Measurements from ENCODE around the gene FRMD1.

The FRMD1 gene

DNA sequence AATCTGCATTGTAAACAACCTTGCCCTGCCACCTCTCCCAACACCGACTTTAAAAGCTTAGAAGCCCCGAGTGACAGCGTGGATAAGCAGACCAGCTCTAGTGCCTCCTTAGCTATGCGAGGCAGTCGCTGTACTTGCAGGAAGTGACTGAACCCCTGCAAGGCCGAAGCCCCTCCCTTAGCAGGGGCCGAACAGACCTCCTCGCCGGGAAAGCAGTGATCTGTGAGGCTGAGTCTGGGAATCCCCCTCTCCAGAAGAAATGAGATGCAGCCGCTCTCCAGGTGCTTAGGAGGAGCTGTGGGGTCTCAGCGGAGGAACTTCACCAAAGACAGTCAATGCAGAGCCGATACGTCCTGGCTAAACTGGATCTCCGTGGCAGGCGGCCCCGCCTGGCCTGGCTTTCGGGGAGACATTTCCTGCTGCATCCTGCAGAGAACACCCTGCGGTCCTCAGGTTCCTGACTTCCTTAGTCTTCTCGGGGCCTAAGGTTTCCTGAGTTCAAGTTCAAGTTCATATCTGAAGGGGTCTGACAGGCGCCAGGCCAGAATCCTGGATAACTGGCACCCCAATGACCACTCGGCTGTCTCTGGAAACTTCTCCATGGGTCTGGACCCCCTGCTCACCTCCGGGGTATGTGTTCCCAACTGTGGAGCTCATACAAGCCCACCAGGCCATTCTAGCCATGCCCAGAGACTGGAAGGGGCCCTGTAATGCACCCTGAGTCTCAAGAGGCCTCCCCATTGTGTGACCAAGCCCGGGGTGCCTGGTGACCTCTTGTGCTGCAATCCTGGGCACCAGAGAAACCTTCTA lies 20.4 kb upstream of the FRMD1 start:
- H3K27me3 ChIP-seq (ENCODE audit: insufficient read depth, low read length, poor library complexity) = no peaks in the 10 kb centered on the region
- no peak overlapping the region for H3K9ac ChIP-seq (ENCODE audit: low read depth, low read length)
- no peak overlapping the region for H3K27ac ChIP-seq (ENCODE audit: low read length)
- no peaks in the 10 kb centered on the region for H3K4me1 ChIP-seq (ENCODE audit: insufficient read depth, low read length)
- no peaks in the 10 kb centered on the region for H3K36me3 ChIP-seq (ENCODE audit: insufficient read depth, low read length)
- ATAC-seq (ENCODE audit: insufficient read depth, low read depth) (no peak), DNase-seq (no peak)
- no peak overlapping the region for H3K4me3 ChIP-seq (ENCODE audit: low read depth in 1 of 2, low read length in 2 of 2)
- no peak overlapping the region for H3K4me2 ChIP-seq (ENCODE audit: insufficient read depth, low read length)
- H3K9me3 ChIP-seq (ENCODE audit: insufficient read depth, low read length, severe bottlenecking) = peaks cover 2% of the 10 kb centered on the region
- no peaks in the 10 kb centered on the region for H3K79me2 ChIP-seq (ENCODE audit: insufficient read depth, low read length)
- TF ChIP-seq, protein P1, sequence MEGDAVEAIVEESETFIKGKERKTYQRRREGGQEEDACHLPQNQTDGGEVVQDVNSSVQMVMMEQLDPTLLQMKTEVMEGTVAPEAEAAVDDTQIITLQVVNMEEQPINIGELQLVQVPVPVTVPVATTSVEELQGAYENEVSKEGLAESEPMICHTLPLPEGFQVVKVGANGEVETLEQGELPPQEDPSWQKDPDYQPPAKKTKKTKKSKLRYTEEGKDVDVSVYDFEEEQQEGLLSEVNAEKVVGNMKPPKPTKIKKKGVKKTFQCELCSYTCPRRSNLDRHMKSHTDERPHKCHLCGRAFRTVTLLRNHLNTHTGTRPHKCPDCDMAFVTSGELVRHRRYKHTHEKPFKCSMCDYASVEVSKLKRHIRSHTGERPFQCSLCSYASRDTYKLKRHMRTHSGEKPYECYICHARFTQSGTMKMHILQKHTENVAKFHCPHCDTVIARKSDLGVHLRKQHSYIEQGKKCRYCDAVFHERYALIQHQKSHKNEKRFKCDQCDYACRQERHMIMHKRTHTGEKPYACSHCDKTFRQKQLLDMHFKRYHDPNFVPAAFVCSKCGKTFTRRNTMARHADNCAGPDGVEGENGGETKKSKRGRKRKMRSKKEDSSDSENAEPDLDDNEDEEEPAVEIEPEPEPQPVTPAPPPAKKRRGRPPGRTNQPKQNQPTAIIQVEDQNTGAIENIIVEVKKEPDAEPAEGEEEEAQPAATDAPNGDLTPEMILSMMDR (IDR thresholded peaks at IDR 0.05; ENCODE audit: borderline replicate concordance, extremely low read depth, low read length, poor library complexity, severe bottlenecking) = no peak
- TF ChIP-seq EZH2 (IDR thresholded peaks at IDR 0.05; ENCODE audit: borderline replicate concordance, low read depth, low read length, severe bottlenecking) = no peak
- no peak overlapping the region for H2AFZ ChIP-seq (ENCODE audit: low read depth, low read length)
- no peaks in the 10 kb centered on the region for H4K20me1 ChIP-seq (ENCODE audit: insufficient read depth, low read length)

DNA sequence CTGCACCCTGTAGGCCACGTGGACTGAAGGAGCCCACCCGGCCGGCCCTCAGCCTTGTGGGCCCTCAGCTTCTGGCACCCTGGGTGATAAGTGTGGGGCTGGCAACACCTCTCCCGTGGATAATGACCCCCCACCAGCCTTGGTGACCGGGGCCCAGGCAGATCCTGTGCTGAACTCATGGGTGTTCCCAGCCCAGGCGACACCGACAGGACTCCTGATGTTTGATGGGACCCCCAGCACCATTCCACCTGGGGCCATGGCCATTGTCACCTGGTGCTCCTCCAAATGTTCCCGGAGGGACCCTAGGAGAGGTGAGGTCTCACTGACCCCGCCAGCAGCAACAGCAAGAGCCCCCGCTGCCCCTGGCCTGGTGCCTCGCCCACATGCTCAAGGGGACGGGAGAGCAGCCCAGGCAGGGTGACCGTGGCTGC lies 19.4 kb upstream of the FRMD1 start:
- Histone ChIP-seq H3K27ac (ENCODE audit: low read length) (no peak overlapping the region), H4K20me1 (ENCODE audit: insufficient read depth, low read length) (no peaks in the 10 kb centered on the region), H3K9ac (ENCODE audit: low read depth, low read length) (no peak overlapping the region), H3K9me3 (ENCODE audit: insufficient read depth, low read length, severe bottlenecking) (peaks cover 2% of the 10 kb centered on the region), H3K36me3 (ENCODE audit: insufficient read depth, low read length) (no peaks in the 10 kb centered on the region), H2AFZ (ENCODE audit: low read depth, low read length) (no peak overlapping the region), H3K4me1 (ENCODE audit: insufficient read depth, low read length) (no peaks in the 10 kb centered on the region), H3K4me3 (ENCODE audit: low read depth in 1 of 2, low read length in 2 of 2) (no peak overlapping the region), H3K79me2 (ENCODE audit: insufficient read depth, low read length) (no peaks in the 10 kb centered on the region), H3K4me2 (ENCODE audit: insufficient read depth, low read length) (no peak overlapping the region), H3K27me3 (ENCODE audit: insufficient read depth, low read length, poor library complexity) (no peaks in the 10 kb centered on the region)
- TF ChIP-seq, protein P1 (IDR thresholded peaks at IDR 0.05; ENCODE audit: borderline replicate concordance, extremely low read depth, low read length, poor library complexity, severe bottlenecking) = no peak
- no peak for TF ChIP-seq EZH2 (IDR thresholded peaks at IDR 0.05; ENCODE audit: borderline replicate concordance, low read depth, low read length, severe bottlenecking)
- DNase-seq (no peak), ATAC-seq (ENCODE audit: insufficient read depth, low read depth) (no peak)

DNA sequence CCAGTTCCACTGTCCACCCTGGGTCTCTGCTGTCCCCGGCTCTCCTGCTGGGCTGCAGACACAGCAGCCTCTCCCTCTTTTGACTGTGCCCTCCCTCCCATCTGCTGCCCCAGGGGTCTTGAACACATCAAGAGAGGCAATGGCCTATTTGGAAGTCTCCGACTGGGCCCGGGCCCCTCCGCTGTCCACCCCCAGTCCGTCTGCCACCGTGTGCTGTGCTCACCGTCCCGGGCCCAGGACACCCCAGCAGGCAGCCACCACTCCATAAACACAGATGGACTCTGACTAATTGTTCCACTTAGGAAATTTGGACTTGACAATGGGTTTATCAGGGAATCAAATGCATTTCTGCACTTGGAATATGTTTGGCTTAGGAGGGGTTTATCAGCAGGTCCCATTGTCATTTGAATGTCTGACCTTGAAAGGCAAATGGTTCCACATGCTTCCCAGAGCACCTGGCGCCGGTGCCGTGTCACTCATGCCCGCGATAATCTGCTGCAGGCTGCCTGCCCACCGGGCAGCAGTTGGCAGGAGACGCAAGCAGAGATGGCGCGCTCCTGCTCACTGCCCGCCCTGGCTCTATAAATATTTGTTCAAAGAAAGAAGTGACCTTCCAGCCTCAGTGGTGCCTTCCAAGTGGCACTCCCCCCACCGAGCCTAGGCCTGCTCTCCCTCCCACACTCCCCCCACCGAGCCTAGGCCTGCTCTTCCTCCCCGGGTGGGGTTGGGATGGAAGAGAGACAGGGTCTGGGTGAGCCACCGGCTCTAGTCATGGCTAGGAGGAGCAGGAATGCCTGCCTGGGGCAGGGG lies 18.8 kb upstream of the FRMD1 start:
- no peak overlapping the region for H3K27ac ChIP-seq (ENCODE audit: low read length)
- H3K9ac ChIP-seq (ENCODE audit: low read depth, low read length) = no peak overlapping the region
- H3K4me3 ChIP-seq (ENCODE audit: low read depth in 1 of 2, low read length in 2 of 2) = no peak overlapping the region
- no peak overlapping the region for H3K4me2 ChIP-seq (ENCODE audit: insufficient read depth, low read length)
- H3K4me1 ChIP-seq (ENCODE audit: insufficient read depth, low read length) = no peaks in the 10 kb centered on the region
- no peaks in the 10 kb centered on the region for H4K20me1 ChIP-seq (ENCODE audit: insufficient read depth, low read length)
- peaks cover 2% of the 10 kb centered on the region for H3K9me3 ChIP-seq (ENCODE audit: insufficient read depth, low read length, severe bottlenecking)
- no peak overlapping the region for H2AFZ ChIP-seq (ENCODE audit: low read depth, low read length)
- ATAC-seq (ENCODE audit: insufficient read depth, low read depth) (no peak), DNase-seq (no peak)
- no peak for TF ChIP-seq EZH2 (IDR thresholded peaks at IDR 0.05; ENCODE audit: borderline replicate concordance, low read depth, low read length, severe bottlenecking)
- TF ChIP-seq, protein P1 (IDR thresholded peaks at IDR 0.05; ENCODE audit: borderline replicate concordance, extremely low read depth, low read length, poor library complexity, severe bottlenecking) = no peak
- H3K79me2 ChIP-seq (ENCODE audit: insufficient read depth, low read length) = no peaks in the 10 kb centered on the region
- no peaks in the 10 kb centered on the region for H3K36me3 ChIP-seq (ENCODE audit: insufficient read depth, low read length)
- no peaks in the 10 kb centered on the region for H3K27me3 ChIP-seq (ENCODE audit: insufficient read depth, low read length, poor library complexity)
